Measurements from ENCODE around the gene FAM53B. TPM values are rescaled to one million over a fixed set of nuclear protein-coding genes. Genes with fewer than 3 reads are reported as not detected.

Gene FAM53B
- total RNA-seq, 3 donors from 2014 or later, result 17.0 to 39.7 (median 22.8) TPM

GRCh38 chr10:124605481-124605855 lies 138.7 kb downstream of the FAM53B start:
- H3K27ac ChIP-seq, result no peak overlapping the region
- no peak for DNase-seq (ENCODE audit: low spot score in 2 of 2)
- H3K4me3 ChIP-seq, result no peak overlapping the region
- H3K9me3 ChIP-seq, result no peaks in the 10 kb centered on the region
- H3K4me1 ChIP-seq, result no peaks in the 10 kb centered on the region
- intact Hi-C loops (cut with DNase I; ENCODE audit: low total_unique reads), result no loop called here
- TF ChIP-seq POLR2A (IDR thresholded peaks at IDR 0.05) (no peak), POLR2AphosphoS5 (IDR thresholded peaks at IDR 0.05) (no peak), CTCF (IDR thresholded peaks at IDR 0.05) (no peak)
- H3K27me3 ChIP-seq, result no peaks in the 10 kb centered on the region
- H3K36me3 ChIP-seq, result no peaks in the 10 kb centered on the region

- Histone ChIP-seq H3K36me3 (no peaks in the 10 kb centered on the region), H3K27ac (no peak overlapping the region), H3K27me3 (no peaks in the 10 kb centered on the region), H3K4me3 (no peak overlapping the region), H3K4me1 (no peaks in the 10 kb centered on the region), H3K9me3 (no peaks in the 10 kb centered on the region)
- no peak for DNase-seq (ENCODE audit: low spot score in 2 of 2)
- intact Hi-C loops (cut with DNase I; ENCODE audit: low total_unique reads), result no loop called here
- no peak for TF ChIP-seq CTCF (IDR thresholded peaks at IDR 0.05)
- no peak for TF ChIP-seq POLR2A (IDR thresholded peaks at IDR 0.05)
- no peak for TF ChIP-seq POLR2AphosphoS5 (IDR thresholded peaks at IDR 0.05)
Measured at GRCh38 chr10:124605001-124605370, 139.2 kb downstream of the FAM53B start.

- Histone ChIP-seq H3K9me3 (no peaks in the 10 kb centered on the region), H3K4me1 (no peaks in the 10 kb centered on the region), H3K36me3 (no peaks in the 10 kb centered on the region), H3K27me3 (no peaks in the 10 kb centered on the region), H3K27ac (no peak overlapping the region), H3K4me3 (no peak overlapping the region)
- no peak for TF ChIP-seq CTCF (IDR thresholded peaks at IDR 0.05)
- TF ChIP-seq POLR2A (IDR thresholded peaks at IDR 0.05), result no peak
- no peak for TF ChIP-seq POLR2AphosphoS5 (IDR thresholded peaks at IDR 0.05)
- DNase-seq (ENCODE audit: low spot score in 2 of 2), result no peak
- intact Hi-C loops (cut with DNase I; ENCODE audit: low total_unique reads), result no loop called here
Measured at GRCh38 chr10:124604214-124605000, 139.8 kb downstream of the FAM53B start.

- Histone ChIP-seq H3K36me3 (no peaks in the 10 kb centered on the region), H3K4me1 (no peaks in the 10 kb centered on the region), H3K27ac (no peak overlapping the region), H3K4me3 (no peak overlapping the region), H3K9me3 (no peaks in the 10 kb centered on the region), H3K27me3 (no peaks in the 10 kb centered on the region)
- intact Hi-C loops (cut with DNase I; ENCODE audit: low total_unique reads), result no loop called here
- no peak for DNase-seq (ENCODE audit: low spot score in 2 of 2)
- TF ChIP-seq POLR2A (IDR thresholded peaks at IDR 0.05) (no peak), CTCF (IDR thresholded peaks at IDR 0.05) (no peak)
Measured at GRCh38 chr10:124603376-124604213, 140.6 kb downstream of the FAM53B start.

All from breast epithelium (tissue), 4 donors.